ENCODE results near the gene NQO2. TPM values are rescaled to one million over a fixed set of nuclear protein-coding genes. Genes with fewer than 3 reads are reported as not detected.
"Not testable (repeated sequence)": the region's sequence is repeated elsewhere in the genome, so short reads cannot be mapped to it uniquely, and the experiment has no call there.

The NQO2 gene
- total RNA-seq, 1 donor from 2014 or later: 35.0 TPM

- DNase-seq (ENCODE audit: low spot score): no peak
These were observed 38.1 kb downstream of the NQO2 start for GRCh38 chr6:3037638-3038365.

DNA sequence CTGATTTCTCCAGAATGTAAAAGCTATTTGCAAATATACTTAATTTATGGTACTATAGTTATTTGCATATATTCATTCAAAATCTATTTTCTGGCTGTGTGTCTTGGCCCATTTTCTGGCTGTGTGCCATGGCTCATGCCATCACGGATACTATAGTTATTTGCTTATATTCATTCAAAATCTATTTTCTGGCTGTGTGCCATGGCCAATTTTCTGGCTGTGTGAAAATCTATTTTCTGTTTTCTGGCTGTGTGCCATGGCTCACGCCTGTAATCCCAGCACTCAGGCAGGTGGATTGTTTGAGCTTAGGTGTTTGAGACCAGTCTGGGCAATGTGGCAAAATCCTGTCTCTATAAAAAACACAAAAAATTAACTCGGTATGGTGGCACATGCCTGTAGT lies 39.7 kb downstream of the NQO2 start:
- DNase-seq (ENCODE audit: low spot score): no peak

GRCh38 chr6:3041147-3041546 lies 41.5 kb downstream of the NQO2 start:
- no peak for DNase-seq (ENCODE audit: low spot score)

GRCh38 chr6:3041606-3042005 lies 41.9 kb downstream of the NQO2 start:
- no peak for DNase-seq (ENCODE audit: low spot score)

DNA sequence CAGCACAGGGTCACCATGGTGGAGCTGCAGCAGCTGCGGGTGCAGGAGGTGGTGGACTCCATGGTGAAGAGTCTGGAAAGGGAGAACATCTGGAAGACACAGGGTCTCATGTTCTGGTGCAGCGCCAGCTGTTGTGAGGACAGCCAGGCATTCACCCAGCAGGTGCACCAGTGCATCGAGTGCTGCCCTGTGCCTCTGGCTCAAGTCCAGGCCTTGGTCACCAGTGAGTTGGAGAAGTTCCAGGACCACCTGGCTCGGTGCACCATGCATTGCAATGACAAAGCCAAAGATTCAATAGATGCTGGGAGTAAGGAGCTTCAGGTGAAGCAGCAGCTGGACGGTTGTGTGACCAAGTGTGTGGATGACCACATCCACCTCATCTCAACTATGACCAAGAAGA lies 45.7 kb downstream of the NQO2 start:
- DNase-seq (ENCODE audit: low spot score): no peak

GRCh38 chr6:3045777-3046176 lies 46.1 kb downstream of the NQO2 start:
- no peak for DNase-seq (ENCODE audit: low spot score)

DNA sequence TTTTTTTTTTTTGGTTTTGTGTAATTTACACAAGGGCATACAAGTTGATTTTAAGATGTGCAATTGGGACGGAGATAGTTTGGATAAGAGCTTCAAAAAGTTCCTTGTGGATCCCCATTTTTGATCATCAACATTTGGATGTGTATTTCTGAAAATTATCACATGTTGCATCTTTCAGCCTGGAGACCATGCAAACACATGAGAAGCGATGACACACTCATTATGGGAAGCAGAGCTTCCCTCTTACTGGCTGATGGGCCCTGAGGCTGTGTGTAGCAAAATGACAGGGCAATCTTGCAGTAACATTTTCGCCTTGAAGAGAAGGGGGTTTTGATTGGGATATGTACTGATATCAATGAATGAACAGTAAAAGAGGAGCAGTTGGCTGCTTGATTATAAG lies 46.6 kb downstream of the NQO2 start:
- DNase-seq (ENCODE audit: low spot score): no peak

DNA sequence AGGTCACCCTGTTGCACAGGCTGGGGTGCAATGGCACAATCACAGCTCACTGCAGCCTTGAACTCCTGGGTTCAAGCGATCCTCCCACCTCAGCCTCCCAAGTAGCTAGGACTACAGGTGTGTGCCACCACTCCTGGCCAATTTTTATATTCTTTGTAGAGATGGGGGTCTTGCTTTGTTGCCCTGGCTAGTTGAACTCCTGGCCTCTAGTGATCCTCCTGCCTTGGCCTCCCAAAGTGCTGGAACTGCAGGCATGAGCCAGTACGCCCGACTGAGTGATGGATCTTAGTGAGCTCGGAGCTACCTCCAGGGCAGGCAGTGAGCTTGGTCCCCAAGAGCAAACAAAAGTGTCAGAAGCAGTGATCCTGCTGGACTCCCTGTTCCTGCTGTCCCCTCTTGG lies 48.3 kb downstream of the NQO2 start:
- DNase-seq (ENCODE audit: low spot score): not testable (repeated sequence)

DNA sequence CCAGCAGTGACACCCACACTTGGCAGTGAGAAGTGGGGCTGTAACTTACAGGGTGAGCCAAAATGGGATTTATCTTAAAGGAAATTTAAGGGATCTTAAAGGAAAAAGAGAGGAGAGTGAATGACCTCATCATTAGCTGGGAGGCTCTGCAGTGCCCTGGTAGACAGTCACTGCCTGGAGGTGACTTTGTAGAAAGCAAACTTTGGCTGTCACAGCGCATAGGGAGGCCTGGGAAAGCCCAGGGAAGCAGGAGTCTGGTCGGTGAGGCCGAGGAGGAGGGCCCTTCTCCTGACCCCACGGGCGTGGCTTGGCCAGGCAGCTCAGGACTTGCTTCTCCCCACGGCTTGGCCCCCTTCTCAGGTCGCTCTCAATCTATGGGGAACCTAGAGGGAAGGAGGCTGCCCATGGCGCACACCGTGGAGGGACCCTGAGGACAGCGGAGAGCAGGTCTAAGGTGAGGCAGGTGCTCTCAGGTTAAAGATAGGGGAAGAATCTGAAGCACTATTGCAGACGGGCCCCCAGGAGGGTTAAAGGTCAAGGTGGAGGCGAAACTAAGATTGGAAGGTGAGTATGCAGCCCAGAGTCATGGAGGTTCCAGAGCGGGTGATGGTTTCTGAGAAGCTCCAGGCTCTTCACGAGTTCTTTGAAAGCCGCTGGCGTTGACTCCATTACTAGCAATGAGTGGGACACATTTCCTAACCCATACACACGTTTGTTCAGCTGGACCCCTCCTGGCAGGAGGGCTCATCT lies 53.0 kb downstream of the NQO2 start:
- DNase-seq (ENCODE audit: low spot score): no peak

GRCh38 chr6:3053231-3053508 lies 53.5 kb downstream of the NQO2 start:
- no peak for DNase-seq (ENCODE audit: low spot score)

- DNase-seq (ENCODE audit: low spot score): peak; percentile 71
These were observed 54.8 kb downstream of the NQO2 start for GRCh38 chr6:3054229-3055157.

- DNase-seq (ENCODE audit: low spot score): not testable (repeated sequence)
These were observed 55.4 kb downstream of the NQO2 start for GRCh38 chr6:3055158-3055499.

GRCh38 chr6:3057063-3057770 lies 57.5 kb downstream of the NQO2 start:
- DNase-seq (ENCODE audit: low spot score): no peak

DNA sequence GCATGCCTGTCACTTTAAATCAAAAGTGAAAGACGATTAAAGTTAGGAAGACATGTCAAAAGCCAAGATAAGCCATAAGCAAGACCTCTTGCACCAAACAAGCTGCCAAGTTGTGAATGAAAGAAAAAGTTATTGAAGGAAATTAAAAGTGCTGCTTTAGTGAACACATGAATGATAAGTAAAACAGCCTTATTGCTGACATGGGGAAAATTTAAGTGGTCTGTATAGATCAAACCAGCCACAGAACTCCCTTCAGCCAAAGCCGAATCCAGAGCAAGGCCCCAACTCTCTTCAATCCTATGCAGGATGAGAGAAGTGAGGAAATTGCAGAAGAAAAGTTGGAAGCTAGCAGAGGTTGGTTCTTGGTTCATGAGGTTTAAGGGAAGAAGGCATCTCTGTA lies 59.3 kb downstream of the NQO2 start:
- DNase-seq (ENCODE audit: low spot score): no peak

- DNase-seq (ENCODE audit: low spot score): not testable (repeated sequence)
These were observed 60.4 kb downstream of the NQO2 start for GRCh38 chr6:3060092-3060491.

DNA sequence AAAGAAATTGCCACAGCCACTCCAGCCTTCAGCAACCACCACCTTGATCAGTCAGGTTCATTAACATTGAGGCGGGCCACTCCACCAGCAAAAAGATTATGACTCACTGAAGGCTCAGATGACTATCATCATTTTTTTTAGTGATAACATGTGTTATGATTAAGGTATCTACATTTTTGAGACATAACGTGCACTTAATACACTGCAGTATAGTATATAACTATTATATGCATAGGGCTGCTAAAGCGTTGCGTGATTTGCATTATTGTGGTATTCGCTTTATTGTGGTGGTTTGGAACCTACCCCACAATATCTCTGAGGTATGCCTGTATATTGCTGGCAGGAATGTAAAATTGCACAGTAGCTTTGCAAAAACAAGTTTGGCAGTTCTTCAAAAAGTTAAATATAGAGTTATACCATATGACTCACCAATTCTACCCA lies 61.8 kb downstream of the NQO2 start:
- no peak for DNase-seq (ENCODE audit: low spot score)

DNA sequence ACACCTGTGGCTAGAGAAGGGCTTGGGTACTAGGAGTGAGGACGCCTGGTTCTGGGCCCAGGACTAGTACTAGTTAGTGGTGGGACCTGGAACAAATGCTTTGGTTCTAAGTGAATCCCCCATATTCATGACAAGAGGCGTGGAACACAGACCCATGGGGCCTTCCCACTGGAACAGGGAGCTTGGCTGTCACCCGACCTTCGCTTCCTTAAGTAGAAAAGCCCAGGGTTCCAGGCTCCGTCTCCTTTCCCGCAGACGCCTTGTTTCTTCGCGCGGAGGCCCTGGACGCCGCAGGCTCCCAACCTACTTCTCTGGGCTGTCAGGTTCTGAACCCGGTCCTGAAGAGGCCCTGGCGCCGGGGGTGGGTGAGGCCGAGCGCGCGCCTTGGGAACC lies 63.6 kb downstream of the NQO2 start:
- DNase-seq (ENCODE audit: low spot score): not testable (repeated sequence)

DNA sequence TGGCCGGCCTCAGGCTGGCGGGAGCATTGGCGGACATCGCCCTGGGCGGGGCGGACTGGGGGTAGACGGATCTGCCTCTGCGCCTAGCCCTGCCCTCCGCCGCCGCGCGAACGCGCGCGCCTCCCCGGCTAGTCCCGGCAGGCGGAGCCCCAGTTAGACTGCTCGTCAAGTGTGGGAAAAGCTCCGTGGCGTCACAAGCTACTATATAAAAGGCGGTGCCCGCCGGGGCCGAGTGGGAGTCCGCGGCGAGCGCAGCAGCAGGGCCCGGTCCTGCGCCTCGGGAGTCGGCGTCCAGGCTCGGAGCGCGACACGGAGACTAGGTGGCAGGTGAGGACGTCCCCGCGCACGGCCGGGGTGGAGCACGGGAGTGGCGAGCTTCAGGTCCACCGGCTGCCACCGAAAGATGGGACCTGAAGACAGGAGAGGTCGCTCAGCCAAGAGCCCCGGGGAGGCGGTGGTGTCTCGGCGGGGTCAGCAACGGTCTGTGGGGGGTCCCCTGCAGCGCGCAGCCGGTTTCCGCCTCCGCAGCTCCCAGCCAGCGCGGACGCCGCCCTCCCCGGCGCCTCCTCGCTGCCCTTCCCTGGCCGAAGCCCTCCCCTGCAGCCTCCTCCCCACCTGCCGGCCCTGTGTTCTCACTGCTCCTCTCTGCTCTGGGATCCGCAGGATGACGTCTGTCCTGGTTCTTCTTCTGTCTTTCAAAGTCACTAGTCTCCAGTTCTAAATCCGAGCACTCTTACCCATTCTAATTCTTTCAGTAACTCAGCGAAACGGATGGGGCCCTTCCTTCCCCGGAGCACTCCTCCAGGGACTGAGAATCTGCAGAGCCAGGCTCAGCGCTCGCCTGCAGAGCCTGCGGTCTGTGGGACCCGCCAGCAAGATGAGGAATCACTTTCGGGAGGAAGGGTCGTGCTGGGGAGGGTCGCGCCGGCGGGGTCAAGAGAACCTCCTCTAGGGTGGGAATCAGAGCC lies 64.3 kb downstream of the NQO2 start:
- peak; percentile 99 for DNase-seq (ENCODE audit: low spot score)

DNA sequence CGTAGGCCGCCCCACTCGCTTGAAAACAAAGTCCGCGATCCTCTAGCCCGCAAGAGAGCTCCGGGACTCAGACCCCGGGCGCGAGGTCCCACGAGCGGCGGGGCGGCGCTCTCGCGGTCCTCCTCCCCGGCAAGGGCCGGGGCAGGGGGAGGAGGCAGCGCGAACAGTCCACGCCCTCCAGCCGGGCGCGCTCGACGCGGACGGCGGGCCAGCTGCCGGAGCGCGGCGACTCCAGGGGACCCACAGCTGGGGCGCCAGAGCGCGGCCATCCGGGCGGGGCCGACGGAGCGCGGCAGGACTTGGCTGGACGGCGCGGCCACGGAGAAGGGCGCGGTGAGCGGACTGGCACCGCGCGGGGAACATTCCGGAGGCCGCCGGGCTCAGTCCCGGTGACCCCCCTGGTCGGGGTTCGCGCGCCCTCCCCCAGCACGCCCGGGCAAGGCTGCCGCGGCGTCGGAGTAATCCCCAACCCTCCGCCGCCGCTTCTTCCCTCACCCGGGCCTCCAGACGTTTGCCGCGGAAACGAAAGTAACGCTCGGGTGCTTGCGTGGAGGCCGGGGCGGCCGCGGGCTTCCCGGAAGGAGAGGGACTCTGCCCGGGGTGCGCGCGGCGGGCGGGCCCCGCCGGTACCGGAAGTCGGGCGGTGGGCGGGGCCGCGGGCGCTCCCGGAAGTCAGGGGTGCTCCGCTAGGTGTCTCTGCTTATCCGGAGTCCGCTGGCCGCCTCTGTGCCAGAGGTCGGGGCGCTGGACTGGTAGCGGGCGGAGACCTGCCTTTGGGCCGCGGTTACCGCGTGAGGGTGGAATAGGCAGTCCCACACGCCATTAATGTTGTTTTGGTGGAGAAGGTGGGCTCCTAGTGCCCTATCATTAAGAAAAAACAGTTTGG lies 68.9 kb downstream of the NQO2 start, which contains the start of gene RIPK1:
Gene RIPK1, plus strand, starts transcription at position 166 of the 886 bp plus-strand sequence. CDS start 8,330 bp downstream, outside the sequence.
- DNase-seq (ENCODE audit: low spot score): peak; percentile 95

All from mucosa of gallbladder (tissue), 1 donor.